Fibroblast of lung (primary cell): ENCODE data around the gene EMC9. TPM values are rescaled to one million over a fixed set of nuclear protein-coding genes. Genes with fewer than 3 reads are reported as not detected.
A peak's percentile ranks its signal among the peaks of the same experiment; 100 is the strongest.

Experiments used
- DNase-seq, 2 donors: peaks; one replicate each; pipeline versions ENCODE4 v3.0.0 to v3.0.0-alpha.2; 2010; ENCODE audit warnings: low read depth in 2 of 2
- H2AFZ ChIP-seq: 2 replicates; pipeline ENCODE4 v1.5.1; 2012; ENCODE audit warnings: low read length, control low read depth, inconsistent platforms
- H3K27ac ChIP-seq: 2 replicates; pipeline ENCODE4 v1.5.1; 2011; ENCODE audit warnings: low read length, control low read depth; ENCODE audit not compliant: insufficient read depth
- H3K27me3 ChIP-seq: 2 replicates; pipeline ENCODE4 v1.5.1; 2011; ENCODE audit warnings: mild to moderate bottlenecking, low read length; ENCODE audit not compliant: control insufficient read depth, insufficient read depth
- H3K36me3 ChIP-seq: 2 replicates; pipeline ENCODE4 v1.5.1; 2011; ENCODE audit warnings: low read length; ENCODE audit not compliant: control insufficient read depth, insufficient read depth
- H3K4me1 ChIP-seq: 2 replicates; pipeline ENCODE4 v1.5.1; 2011; ENCODE audit warnings: low read length; ENCODE audit not compliant: control insufficient read depth, insufficient read depth; ENCODE audit errors: extremely low read depth
- H3K4me2 ChIP-seq: 2 replicates; pipeline ENCODE4 v1.5.1; 2011; ENCODE audit warnings: low read length, control low read depth; ENCODE audit not compliant: insufficient read depth; ENCODE audit errors: extremely low read depth
- H3K4me3 ChIP-seq, 4 experiments: fragments of 200-600 bp in 1 of 4; sonication (generic) in 1 of 4; replicated peaks in 1 of 4; 2 replicates each; pipeline ENCODE4 v1.5.1; 2011 to 2016; ENCODE audit warnings: low read length in 4 of 4, low read depth in 3 of 4, mild to moderate bottlenecking in 3 of 4, control low read depth in 2 of 4, inconsistent platforms in 1 of 4, mixed read lengths in 1 of 4; ENCODE audit not compliant: insufficient read depth in 1 of 4; ENCODE audit errors: control extremely low read depth in 1 of 4
- H3K79me2 ChIP-seq: 2 replicates; pipeline ENCODE4 v1.5.1; 2012; ENCODE audit warnings: mild to moderate bottlenecking, low read length, inconsistent platforms; ENCODE audit not compliant: control insufficient read depth, insufficient read depth
- H3K9ac ChIP-seq: 2 replicates; pipeline ENCODE4 v1.5.1; 2011; ENCODE audit warnings: mild to moderate bottlenecking, low read length, control low read depth; ENCODE audit not compliant: insufficient read depth
- H3K9me3 ChIP-seq: 2 replicates; pipeline ENCODE4 v1.5.1; 2012; ENCODE audit warnings: low read depth, low read length; ENCODE audit not compliant: control insufficient read depth, insufficient read depth
- H4K20me1 ChIP-seq: 2 replicates; pipeline ENCODE4 v1.5.1; 2011; ENCODE audit warnings: low read length; ENCODE audit not compliant: control insufficient read depth, insufficient read depth; ENCODE audit errors: extremely low read depth
- EZH2 ChIP-seq: IDR thresholded peaks from 2 replicates; pipeline ENCODE4 v1.5.1; 2012; ENCODE audit warnings: low read length, control low read depth, mild to moderate bottlenecking; ENCODE audit errors: missing control alignments
- polyA plus RNA-seq, 2 donors: library from polyadenylated mRNA; depleted of rRNA in 1 of 2; stranded (reverse) in 1 of 2; unstranded in 1 of 2; fragments of >200 nt; gene quantifications; 2 replicates each; pipeline ENCODE4 v1.2.1, GENCODE V29; 2011 to 2012; ENCODE audit warnings: missing spikeins in 1 of 2
- total RNA-seq: library from RNA; depleted of rRNA; stranded (reverse); fragments of >200 nt; gene quantifications from 2 replicates; pipeline ENCODE4 v1.2.1, GENCODE V29; 2014
- TF ChIP-seq, protein P1 (sequence below), 2 donors: IDR thresholded peaks in 1 of 2; conservative IDR thresholded peaks in 1 of 2; 1 replicate in 1 of 2; 2 replicates in 1 of 2; pipeline ENCODE4 v1.5.1; 2011 to 2012; ENCODE audit warnings: low read length in 2 of 2, control low read depth in 1 of 2, inconsistent platforms in 1 of 2, low read depth in 1 of 2, mild to moderate bottlenecking in 1 of 2

Gene EMC9
- total and polyA plus RNA-seq, 2 donors (not counting 1 experiment from before 2014, with no cell fraction given), result 6.6 to 18.0 TPM

DNA sequence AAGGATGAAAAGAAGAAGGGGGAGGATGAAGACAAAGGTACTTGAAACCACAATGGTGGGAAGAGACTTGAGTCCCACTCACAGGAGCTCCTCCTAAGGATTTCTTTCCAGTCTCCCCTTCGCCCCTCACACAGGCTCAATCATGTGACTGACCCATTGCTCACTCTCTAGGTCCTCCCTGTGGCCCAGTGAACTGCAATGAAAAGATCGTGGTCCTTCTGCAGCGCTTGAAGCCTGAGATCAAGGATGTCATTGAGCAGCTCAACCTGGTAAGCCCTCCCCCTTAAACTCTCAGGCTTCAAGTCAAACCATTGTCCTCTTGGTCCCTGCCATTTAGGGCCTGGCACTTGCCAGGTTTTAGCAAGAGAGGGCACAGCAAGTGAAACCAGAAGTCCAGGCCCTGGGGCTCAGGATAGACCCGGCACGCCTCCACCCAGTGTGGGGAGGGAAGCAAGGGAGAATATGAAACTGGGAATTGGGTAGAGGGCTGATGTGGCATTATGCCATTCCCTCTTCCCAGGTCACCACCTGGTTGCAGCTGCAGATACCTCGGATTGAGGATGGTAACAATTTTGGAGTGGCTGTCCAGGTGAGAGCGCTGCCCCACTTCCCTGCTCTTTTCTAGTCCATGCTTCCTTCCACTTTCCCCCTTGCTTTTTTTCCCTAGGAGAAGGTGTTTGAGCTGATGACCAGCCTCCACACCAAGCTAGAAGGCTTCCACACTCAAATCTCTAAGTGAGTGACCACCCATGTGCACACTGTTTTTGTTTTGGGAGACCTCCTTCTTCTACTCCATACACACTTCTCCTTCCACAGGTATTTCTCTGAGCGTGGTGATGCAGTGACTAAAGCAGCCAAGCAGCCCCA, 3.6 kb downstream of the EMC9 start:
- no peaks in the 10 kb centered on the region for H4K20me1 ChIP-seq
- H2AFZ ChIP-seq, result no peak overlapping the region
- H3K79me2 ChIP-seq, result peaks cover 31% of the 10 kb centered on the region
- peaks cover 7% of the 10 kb centered on the region for H3K4me1 ChIP-seq
- peak overlapping the region in 1 of 4 experiments; percentile 90 for H3K4me3 ChIP-seq
- no peak for DNase-seq
- no peak overlapping the region for H3K9ac ChIP-seq
- peaks cover 7% of the 10 kb centered on the region for H3K36me3 ChIP-seq
- H3K27ac ChIP-seq, result no peak overlapping the region
- no peaks in the 10 kb centered on the region for H3K9me3 ChIP-seq
- TF ChIP-seq, protein P1, sequence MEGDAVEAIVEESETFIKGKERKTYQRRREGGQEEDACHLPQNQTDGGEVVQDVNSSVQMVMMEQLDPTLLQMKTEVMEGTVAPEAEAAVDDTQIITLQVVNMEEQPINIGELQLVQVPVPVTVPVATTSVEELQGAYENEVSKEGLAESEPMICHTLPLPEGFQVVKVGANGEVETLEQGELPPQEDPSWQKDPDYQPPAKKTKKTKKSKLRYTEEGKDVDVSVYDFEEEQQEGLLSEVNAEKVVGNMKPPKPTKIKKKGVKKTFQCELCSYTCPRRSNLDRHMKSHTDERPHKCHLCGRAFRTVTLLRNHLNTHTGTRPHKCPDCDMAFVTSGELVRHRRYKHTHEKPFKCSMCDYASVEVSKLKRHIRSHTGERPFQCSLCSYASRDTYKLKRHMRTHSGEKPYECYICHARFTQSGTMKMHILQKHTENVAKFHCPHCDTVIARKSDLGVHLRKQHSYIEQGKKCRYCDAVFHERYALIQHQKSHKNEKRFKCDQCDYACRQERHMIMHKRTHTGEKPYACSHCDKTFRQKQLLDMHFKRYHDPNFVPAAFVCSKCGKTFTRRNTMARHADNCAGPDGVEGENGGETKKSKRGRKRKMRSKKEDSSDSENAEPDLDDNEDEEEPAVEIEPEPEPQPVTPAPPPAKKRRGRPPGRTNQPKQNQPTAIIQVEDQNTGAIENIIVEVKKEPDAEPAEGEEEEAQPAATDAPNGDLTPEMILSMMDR (conservative IDR thresholded peaks at IDR 0.05 in 1 of 2, IDR thresholded peaks at IDR 0.05 in 1 of 2; ENCODE audit: low read depth in 1 of 2, low read length in 2 of 2), result no peak
- TF ChIP-seq EZH2, result no peak
- H3K4me2 ChIP-seq, result no peak overlapping the region
- H3K27me3 ChIP-seq, result no peaks in the 10 kb centered on the region

DNA sequence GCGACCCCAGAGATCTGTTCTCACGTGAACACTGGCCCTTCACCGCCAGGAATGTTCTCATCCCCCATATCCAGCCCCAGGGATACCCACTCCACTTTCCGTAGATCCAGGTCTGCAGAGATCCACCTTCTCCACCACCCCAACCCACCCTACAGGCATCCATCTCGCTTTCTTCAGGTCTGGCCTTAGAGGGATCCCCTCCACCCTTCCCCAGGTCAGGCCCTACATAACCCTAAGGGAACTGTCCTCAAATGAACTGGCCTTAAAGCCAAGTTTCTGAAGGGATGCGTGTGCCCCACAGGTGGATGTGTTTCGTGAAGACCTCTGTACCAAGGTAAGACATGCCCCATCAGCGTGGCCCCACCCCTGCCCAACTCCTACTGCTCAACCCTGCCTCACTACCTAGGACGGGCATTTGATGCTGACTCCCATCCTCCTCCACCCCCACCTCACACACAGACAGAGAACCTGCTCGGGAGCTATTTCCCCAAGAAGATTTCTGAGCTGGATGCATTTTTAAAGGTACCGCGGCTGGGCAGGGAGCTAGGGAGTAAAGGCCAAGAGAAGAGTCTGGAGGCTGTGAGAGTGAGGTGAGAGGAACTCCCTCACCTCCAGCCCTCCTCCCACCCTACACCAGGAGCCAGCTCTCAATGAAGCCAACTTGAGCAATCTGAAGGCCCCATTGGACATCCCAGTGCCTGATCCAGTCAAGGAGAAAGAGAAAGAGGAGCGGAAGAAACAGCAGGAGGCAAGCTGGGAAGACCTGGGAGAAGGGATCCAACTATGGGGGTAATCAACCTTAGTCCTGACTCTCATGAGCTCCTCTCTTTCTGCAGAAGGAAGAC, 4.5 kb downstream of the EMC9 start:
- Histone ChIP-seq H3K4me2 (peak overlapping the region; percentile 96), H3K9me3 (no peaks in the 10 kb centered on the region), H3K27me3 (no peaks in the 10 kb centered on the region), H3K79me2 (peaks cover 31% of the 10 kb centered on the region), H3K9ac (peak overlapping the region; percentile 89), H3K27ac (peak overlapping the region; percentile 87), H4K20me1 (no peaks in the 10 kb centered on the region), H3K36me3 (peaks cover 7% of the 10 kb centered on the region), H3K4me3 (peak overlapping the region; percentile 69 to 90 (median 84)), H2AFZ (no peak overlapping the region), H3K4me1 (peaks cover 6% of the 10 kb centered on the region)
- TF ChIP-seq, protein P1 (conservative IDR thresholded peaks at IDR 0.05 in 1 of 2, IDR thresholded peaks at IDR 0.05 in 1 of 2; ENCODE audit: low read depth in 1 of 2, low read length in 2 of 2), result no peak
- TF ChIP-seq EZH2, result no peak
- no peak for DNase-seq
